ENCODE measurements around the gene OBSL1. TPM values are rescaled to one million over a fixed set of nuclear protein-coding genes. Genes with fewer than 3 reads are reported as not detected.

OBSL1 gene
- total RNA-seq, 4 donors from 2014 or later = 85.0 to 135 (median 98.3) TPM

- Histone ChIP-seq H3K36me3 (peaks cover 0 to 59% (median 0%) of the 10 kb centered on the region in 3 donors), H3K27me3 (peaks cover 0 to 36% of the 10 kb centered on the region in 2 donors), H3K9me3 (no peaks in the 10 kb centered on the region), H3K27ac (no peak overlapping the region), H3K4me1 (peaks cover 0 to 32% (median 11%) of the 10 kb centered on the region in 4 donors), H3K4me3 (no peak overlapping the region)
- 69 to 70% methylated on average over 17 of the region's 17 CpGs for WGBS, 2 donors
- DNase-seq (ENCODE audit: low spot score in 2 of 2) = no peak
- TF ChIP-seq EP300 (IDR thresholded peaks at IDR 0.05) = no peak
- TF ChIP-seq POLR2A (IDR thresholded peaks at IDR 0.05) = no peak
- TF ChIP-seq CTCF (IDR thresholded peaks at IDR 0.05) = no peak
Observed at GRCh38 chr2:219506802-219507526, 64.4 kb downstream of the OBSL1 start.

GRCh38 chr2:219506153-219506801 is 65.1 kb downstream of the OBSL1 start:
- no peak for DNase-seq (ENCODE audit: low spot score in 2 of 2)
- Histone ChIP-seq H3K36me3 (peaks cover 0 to 63% (median 0%) of the 10 kb centered on the region in 3 donors), H3K4me1 (peaks cover 0 to 26% (median 11%) of the 10 kb centered on the region in 4 donors), H3K27ac (no peak overlapping the region), H3K9me3 (no peaks in the 10 kb centered on the region), H3K4me3 (no peak overlapping the region), H3K27me3 (peaks cover 0 to 29% of the 10 kb centered on the region in 2 donors)
- TF ChIP-seq CTCF (IDR thresholded peaks at IDR 0.05) = no peak
- TF ChIP-seq POLR2A (IDR thresholded peaks at IDR 0.05) = no peak
- TF ChIP-seq EP300 (IDR thresholded peaks at IDR 0.05) = no peak
- WGBS, 2 donors = 77 to 80% methylated on average over 19 to 22 of the region's 23 CpGs

GRCh38 chr2:219505585-219505984 is 65.8 kb downstream of the OBSL1 start:
- Histone ChIP-seq H3K27me3 (peaks cover 0 to 22% of the 10 kb centered on the region in 2 donors), H3K4me1 (peaks cover 0 to 23% (median 11%) of the 10 kb centered on the region in 4 donors), H3K36me3 (peaks cover 0 to 63% (median 0%) of the 10 kb centered on the region in 3 donors), H3K27ac (no peak overlapping the region), H3K4me3 (no peak overlapping the region), H3K9me3 (no peaks in the 10 kb centered on the region)
- TF ChIP-seq EP300 (IDR thresholded peaks at IDR 0.05) (no peak), POLR2A (IDR thresholded peaks at IDR 0.05) (no peak), CTCF (IDR thresholded peaks at IDR 0.05) (no peak)
- DNase-seq (ENCODE audit: low spot score in 2 of 2) = no peak
- WGBS, 2 donors = 85 to 86% methylated on average over 8 to 9 of the region's 9 CpGs

- Histone ChIP-seq H3K9me3 (no peaks in the 10 kb centered on the region), H3K4me3 (no peak overlapping the region), H3K27ac (no peak overlapping the region), H3K36me3 (peaks cover 0 to 61% (median 0%) of the 10 kb centered on the region in 3 donors), H3K4me1 (peaks cover 0 to 17% (median 7%) of the 10 kb centered on the region in 4 donors), H3K27me3 (no peaks in the 10 kb centered on the region)
- no peak for TF ChIP-seq POLR2A (IDR thresholded peaks at IDR 0.05)
- no peak for TF ChIP-seq CTCF (IDR thresholded peaks at IDR 0.05)
- TF ChIP-seq EP300 (IDR thresholded peaks at IDR 0.05) = no peak
- DNase-seq (ENCODE audit: low spot score in 2 of 2) = no peak
Observed at GRCh38 chr2:219502618-219503017, 68.7 kb downstream of the OBSL1 start.

- no peak for DNase-seq (ENCODE audit: low spot score in 2 of 2)
- peaks cover 0 to 25% (median 14%) of the 10 kb centered on the region in 4 donors for H3K4me1 ChIP-seq
- TF ChIP-seq CTCF (IDR thresholded peaks at IDR 0.05) (no peak), POLR2A (IDR thresholded peaks at IDR 0.05) (no peak), EP300 (IDR thresholded peaks at IDR 0.05) (no peak)
- H3K27ac ChIP-seq = no peak overlapping the region
- H3K36me3 ChIP-seq = peaks cover 0 to 53% (median 0%) of the 10 kb centered on the region in 3 donors
- H3K4me3 ChIP-seq = no peak overlapping the region
- 91 to 95% methylated on average over 12 to 14 of the region's 14 CpGs for WGBS, 2 donors
- peaks cover 0 to 6% of the 10 kb centered on the region in 2 donors for H3K27me3 ChIP-seq
- H3K9me3 ChIP-seq = no peaks in the 10 kb centered on the region
Observed at GRCh38 chr2:219501849-219502248, 69.5 kb downstream of the OBSL1 start.

All from tibial nerve (tissue), 4 donors.